ENCODE data around the gene PDLIM1. TPM values are rescaled to one million over a fixed set of nuclear protein-coding genes. Genes with fewer than 3 reads are reported as not detected.
A peak's percentile ranks its signal among the peaks of the same experiment; 100 is the strongest.

The PDLIM1 gene
- total and polyA plus RNA-seq, 2 experiments from 2014 or later: 111 to 233 TPM

DNA sequence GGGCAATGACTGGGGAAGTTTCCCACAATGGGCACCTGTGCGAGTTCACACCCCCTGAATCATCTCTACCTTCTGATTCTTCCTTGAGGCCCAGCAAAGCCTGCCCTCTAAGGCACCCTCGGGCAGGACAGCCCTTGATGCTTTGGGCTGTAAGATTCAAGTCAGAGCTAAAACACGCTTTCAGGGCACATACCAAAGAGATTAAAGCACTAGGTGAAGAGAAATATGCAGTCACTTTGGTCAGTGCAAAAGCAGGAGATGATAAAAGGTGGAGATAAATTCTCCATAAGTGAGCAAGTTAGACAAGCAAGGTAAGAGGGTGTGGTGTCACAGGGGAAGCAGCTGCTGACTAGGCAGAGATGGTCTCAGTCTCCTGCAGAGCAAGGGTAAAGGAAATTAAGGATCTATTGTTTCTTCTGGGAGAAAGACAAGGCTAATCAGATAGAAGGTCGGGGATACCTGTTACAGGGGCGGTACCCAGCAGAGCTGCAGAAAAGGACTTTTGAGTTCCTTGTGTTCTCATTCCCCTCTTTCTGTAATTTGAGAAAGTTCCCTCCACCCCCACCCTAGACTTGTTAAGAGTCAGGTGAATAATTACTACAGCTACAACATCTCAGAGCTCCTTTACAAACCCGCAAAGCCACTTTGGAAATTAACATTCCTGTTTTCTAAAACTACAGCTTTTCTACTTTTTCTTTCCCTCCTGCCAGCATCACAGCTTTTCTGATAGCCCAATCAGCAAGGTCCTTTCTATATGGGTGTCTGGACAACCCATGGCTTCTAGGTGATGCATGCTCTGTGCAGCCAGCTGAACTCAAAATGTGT, 26.4 kb downstream of the PDLIM1 start (continued):
- no peak for TF ChIP-seq ZNF114 (CRISPR knock-in tag; IDR thresholded peaks at IDR 0.05)
- TF ChIP-seq CREB1 (CRISPR knock-in tag; IDR thresholded peaks at IDR 0.05; ENCODE audit: low read depth): no peak
- no peak for TF ChIP-seq EZH2 (IDR thresholded peaks at IDR 0.05; ENCODE audit: low read depth, unreplicated experiment)
- no peak for TF ChIP-seq EZH2phosphoT487 (IDR thresholded peaks at IDR 0.05; ENCODE audit: unreplicated experiment)

DNA sequence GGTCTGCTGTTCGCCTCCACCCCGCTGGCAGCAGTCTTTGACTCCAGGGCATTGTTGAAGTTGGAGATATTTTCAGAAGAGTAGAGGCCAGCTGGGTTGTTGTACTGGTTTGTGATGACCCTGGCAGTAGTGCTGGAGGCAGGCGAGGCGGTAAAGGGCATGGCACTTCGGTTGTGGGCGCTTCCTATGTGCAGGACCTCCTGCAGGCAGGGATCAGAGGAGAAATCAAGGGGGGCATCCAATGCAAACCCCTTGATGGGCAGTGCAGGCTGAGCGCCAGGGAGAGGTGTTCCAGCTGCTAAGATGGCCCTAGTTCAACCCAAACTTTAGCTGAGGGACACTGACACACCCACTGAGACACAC, 27.0 kb downstream of the PDLIM1 start:
- Histone ChIP-seq H2AFZ (no peak overlapping the region), H3K9me2 (ENCODE audit: insufficient read depth) (no peaks in the 10 kb centered on the region), H3K4me1 (ENCODE audit: insufficient read depth) (peaks cover 47% of the 10 kb centered on the region), H3K4me3 (no peak overlapping the region), H3K4me2 (peak overlapping the region; percentile 2; the same call in 1 of the 2 replicates), H4K20me1 (replicated peaks; ENCODE audit: insufficient read depth) (no peaks in the 10 kb centered on the region), H3F3A (replicated peaks; ENCODE audit: low read depth) (no peaks in the 10 kb centered on the region), H3K27me3 (ENCODE audit: insufficient read depth) (no peaks in the 10 kb centered on the region), H3K79me2 (replicated peaks; ENCODE audit: insufficient read depth) (peaks cover 8% of the 10 kb centered on the region; the same call in 1 of the 2 replicates), H3K27ac (ENCODE audit: low read depth) (peak overlapping the region; percentile 85), H3K36me3 (ENCODE audit: insufficient read depth) (peaks cover 20% of the 10 kb centered on the region)
- peak overlapping the region; percentile 92 for H3K27ac Mint-ChIP-seq
- peak; percentile 6; the same call in 1 of the 3 replicates for ATAC-seq
- no peaks in the 10 kb centered on the region for H3K9me3 Mint-ChIP-seq
- no peak for TF ChIP-seq EZH2 (IDR thresholded peaks at IDR 0.05; ENCODE audit: low read depth, unreplicated experiment)
- no peak for TF ChIP-seq ZNF331 (CRISPR knock-in tag; IDR thresholded peaks at IDR 0.05; ENCODE audit: low read depth)
- H3K27me3 Mint-ChIP-seq (ENCODE audit: insufficient read depth, low read depth, poor library complexity): peaks cover 9% of the 10 kb centered on the region
- H3K36me3 Mint-ChIP-seq (ENCODE audit: low read depth): peaks cover 62% of the 10 kb centered on the region
- H3K4me1 Mint-ChIP-seq: peaks cover 53% of the 10 kb centered on the region
- no peak overlapping the region; the same call in 2 of the 3 replicates for H3K4me3 Mint-ChIP-seq
- no peak for DNase-seq (ENCODE audit: low spot score)

DNA sequence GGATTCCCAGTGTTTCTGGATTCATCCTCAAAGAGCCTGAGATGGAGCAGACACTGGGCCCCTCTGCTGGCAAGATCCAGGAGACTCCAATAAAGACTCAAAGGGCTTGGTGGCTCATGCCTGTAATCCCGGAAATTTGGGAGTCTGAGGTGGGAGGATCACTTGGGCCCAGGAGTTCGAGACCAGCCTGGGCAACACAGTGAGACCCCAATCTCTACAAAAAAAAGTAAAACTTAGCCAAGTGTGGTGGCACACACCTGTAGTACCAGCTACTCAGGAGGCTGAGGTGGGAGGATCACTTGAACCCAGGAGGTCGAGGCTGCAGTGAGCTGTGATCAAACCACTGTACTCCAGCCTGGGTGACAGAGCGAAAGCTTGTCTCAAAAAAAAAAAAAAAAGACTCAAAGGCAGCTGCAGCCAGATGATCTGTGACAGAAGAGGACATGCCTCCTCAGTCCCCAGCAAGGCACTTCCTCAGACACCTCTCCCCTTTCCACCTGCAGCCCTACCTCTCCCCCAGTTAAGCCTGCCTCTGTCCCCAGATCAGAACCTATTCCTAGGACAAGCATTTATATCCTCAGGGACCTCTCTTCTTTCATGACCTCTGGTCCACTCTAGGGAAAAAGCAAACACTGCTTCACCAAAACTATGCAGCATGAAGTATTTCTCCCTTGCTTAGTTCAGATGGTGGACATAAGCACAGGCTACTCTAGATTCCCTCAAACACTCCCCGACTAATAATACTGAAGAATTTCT, 27.9 kb downstream of the PDLIM1 start:
- peaks cover 1% of the 10 kb centered on the region; the same call in 2 of the 3 replicates for H3K9me3 Mint-ChIP-seq
- TF ChIP-seq ZNF114 (CRISPR knock-in tag; IDR thresholded peaks at IDR 0.05): no peak
- TF ChIP-seq CREB1 (CRISPR knock-in tag; IDR thresholded peaks at IDR 0.05; ENCODE audit: low read depth): no peak
- TF ChIP-seq JUNB (IDR thresholded peaks at IDR 0.05; ENCODE audit: unreplicated experiment): no peak
- Histone ChIP-seq H3F3A (replicated peaks; ENCODE audit: low read depth) (no peaks in the 10 kb centered on the region), H3K4me3 (no peak overlapping the region), H4K20me1 (replicated peaks; ENCODE audit: insufficient read depth) (no peaks in the 10 kb centered on the region), H3K9me2 (ENCODE audit: insufficient read depth) (no peaks in the 10 kb centered on the region), H3K4me2 (no peak overlapping the region), H3K27me3 (ENCODE audit: insufficient read depth) (no peaks in the 10 kb centered on the region), H3K36me3 (ENCODE audit: insufficient read depth) (peaks cover 26% of the 10 kb centered on the region), H3K4me1 (ENCODE audit: insufficient read depth) (peaks cover 47% of the 10 kb centered on the region), H3K79me2 (replicated peaks; ENCODE audit: insufficient read depth) (peaks cover 8% of the 10 kb centered on the region; the same call in 1 of the 2 replicates), H2AFZ (no peak overlapping the region), H3K27ac (ENCODE audit: low read depth) (0 out of 2 replicates have a peak overlapping the region, but pooled peaks have one; percentile 7)
- no peak overlapping the region; the same call in 2 of the 3 replicates for H3K4me3 Mint-ChIP-seq
- ATAC-seq (no peak), DNase-seq (ENCODE audit: low spot score) (no peak)
- peaks cover 9% of the 10 kb centered on the region for H3K27me3 Mint-ChIP-seq (ENCODE audit: insufficient read depth, low read depth, poor library complexity)
- H3K36me3 Mint-ChIP-seq (ENCODE audit: low read depth): peaks cover 67% of the 10 kb centered on the region
- peak overlapping the region; percentile 71; the same call in 1 of the 2 replicates for H3K27ac Mint-ChIP-seq
- H3K4me1 Mint-ChIP-seq: peaks cover 49% of the 10 kb centered on the region
